HepG2 (cell line): ENCODE results near the gene ZNF865. TPM values are rescaled to one million over a fixed set of nuclear protein-coding genes. Genes with fewer than 3 reads are reported as not detected.

Experiments used
- BORCS8-MEF2B ChIP-seq: sonication (generic); formaldehyde crosslinking; IDR thresholded peaks from 2 replicates; pipeline ENCODE4 v1.8.0; 2022; ENCODE audit warnings: mild to moderate bottlenecking, missing genetic modification reagents
- FOXK2 ChIP-seq: fragments of 450-650 bp; IDR thresholded peaks from 2 replicates; pipeline ENCODE4 v1.6.1; 2016
- GATAD2A ChIP-seq: IDR thresholded peaks from 2 replicates; pipeline ENCODE4 v1.6.1; 2016
- GPN1 ChIP-seq: sonication (generic); formaldehyde crosslinking; IDR thresholded peaks from 2 replicates; pipeline ENCODE4 v1.5.1; 2020; ENCODE audit warnings: missing genetic modification reagents, borderline replicate concordance
- HNRNPK ChIP-seq: fragments of 200-400 bp; formaldehyde crosslinking; IDR thresholded peaks from 2 replicates; pipeline ENCODE4 v1.6.1; 2018; ENCODE audit warnings: low read length, low read depth, moderate library complexity, mild to moderate bottlenecking; ENCODE audit not compliant: poor library complexity, severe bottlenecking
- KDM3A ChIP-seq: IDR thresholded peaks from 2 replicates; pipeline ENCODE4 v1.6.1; 2018; ENCODE audit warnings: low read depth, missing compliant biosample characterization
- MAFG ChIP-seq: sonication (generic); formaldehyde crosslinking; IDR thresholded peaks from 2 replicates; pipeline ENCODE4 v1.5.1; 2020; ENCODE audit warnings: mild to moderate bottlenecking, missing genetic modification reagents
- NONO ChIP-seq, 2 experiments: fragments of 450-650 bp in 1 of 2; sonication (generic) in 1 of 2; formaldehyde crosslinking in 1 of 2; IDR thresholded peaks in 1 of 2; conservative IDR thresholded peaks in 1 of 2; 2 replicates each; pipeline versions ENCODE4 v1.6.1 to v1.8.0; 2017 to 2022; ENCODE audit warnings: mild to moderate bottlenecking in 1 of 2, missing genetic modification reagents in 1 of 2, moderate library complexity in 1 of 2
- POLR2A ChIP-seq, 2 experiments: IDR thresholded peaks; 2 replicates each; pipeline ENCODE4 v1.6.1; 2011; ENCODE audit warnings: low read depth in 2 of 2, low read length in 2 of 2, mild to moderate bottlenecking in 1 of 2, moderate library complexity in 1 of 2; ENCODE audit not compliant: insufficient read depth in 1 of 2
- SP1 ChIP-seq, 2 experiments: fragments of 450-650 bp in 1 of 2; sonication (generic) in 1 of 2; formaldehyde crosslinking in 1 of 2; IDR thresholded peaks; 2 replicates each; pipeline versions ENCODE4 v1.4.0 to v1.6.1; 2016 to 2020; ENCODE audit warnings: missing genetic modification reagents in 1 of 2
- TCF12 ChIP-seq, 2 experiments: fragments of 450-650 bp in 1 of 2; sonication (generic) in 1 of 2; formaldehyde crosslinking in 1 of 2; IDR thresholded peaks; 2 replicates each; pipeline versions ENCODE4 v1.6.1 to v1.8.0; 2017 to 2022; ENCODE audit warnings: antibody characterized with exemption in 1 of 2, mild to moderate bottlenecking in 1 of 2, missing genetic modification reagents in 1 of 2, moderate library complexity in 1 of 2
- ZNF17 ChIP-seq: sonication (generic); formaldehyde crosslinking; IDR thresholded peaks from 2 replicates; pipeline ENCODE4 v1.5.0; 2020; ENCODE audit warnings: mild to moderate bottlenecking, missing genetic modification reagents
- ZNF263 ChIP-seq: sonication (generic); formaldehyde crosslinking; IDR thresholded peaks from 2 replicates; pipeline ENCODE4 v1.4.0; 2020; ENCODE audit warnings: missing genetic modification reagents
- ZNF33A ChIP-seq: sonication (generic); formaldehyde crosslinking; IDR thresholded peaks from 2 replicates; pipeline ENCODE4 v1.5.1; 2020; ENCODE audit warnings: missing genetic modification reagents, mild to moderate bottlenecking, moderate library complexity, borderline replicate concordance
- ZNF792 ChIP-seq: IDR thresholded peaks from 2 replicates; pipeline ENCODE4 v1.6.1; 2016
- polyA plus RNA-seq, 8 experiments: library from polyadenylated mRNA; depleted of rRNA in 3 of 8; stranded (reverse) in 7 of 8; unstranded in 1 of 8; fragments of >200 nt; fragmentation: Illumina TruSeq in 4 of 8; extraction: Trizol in 4 of 8; gene quantifications; 2 replicates each; pipeline versions ENCODE4 v1.2.1 to v1.2.3, GENCODE V29; 2011 to 2016; ENCODE audit warnings: low read depth in 4 of 8, missing spikeins in 1 of 8, mixed read lengths in 1 of 8; ENCODE audit not compliant: insufficient read depth in 1 of 8
- total RNA-seq, 5 experiments: library from RNA; depleted of rRNA; stranded (reverse); fragments of >200 nt; fragmentation: Illumina TruSeq; extraction: Trizol; gene quantifications; 2 replicates each; pipeline ENCODE4 v1.2.3, GENCODE V29; 2016; ENCODE audit warnings: low read depth in 1 of 5
- TF ChIP-seq, protein P1 (sequence below): sonication (generic); formaldehyde crosslinking; IDR thresholded peaks from 2 replicates; pipeline ENCODE4 v1.4.0; 2020; ENCODE audit warnings: missing genetic modification reagents, borderline replicate concordance
- TF ChIP-seq, protein P2 (sequence below): sonication (generic); formaldehyde crosslinking; IDR thresholded peaks from 2 replicates; pipeline ENCODE4 v1.4.0; 2020; ENCODE audit warnings: mild to moderate bottlenecking, missing genetic modification reagents
- TF ChIP-seq, protein P3 (sequence below): IDR thresholded peaks from 2 replicates; pipeline ENCODE4 v1.6.1; 2016; ENCODE audit warnings: low read depth, borderline replicate concordance
- TF ChIP-seq, protein P4 (sequence below): sonication (generic); formaldehyde crosslinking; IDR thresholded peaks from 2 replicates; pipeline ENCODE4 v1.8.0; 2022; ENCODE audit warnings: missing genetic modification reagents, mild to moderate bottlenecking, inconsistent platforms, borderline replicate concordance

Gene ZNF865
- total and polyA plus RNA-seq, 2 of the 13 experiments (the other 11 are each of a cell fraction or from before 2014, with no cell fraction given), result 0.93 to 1.0 TPM

DNA sequence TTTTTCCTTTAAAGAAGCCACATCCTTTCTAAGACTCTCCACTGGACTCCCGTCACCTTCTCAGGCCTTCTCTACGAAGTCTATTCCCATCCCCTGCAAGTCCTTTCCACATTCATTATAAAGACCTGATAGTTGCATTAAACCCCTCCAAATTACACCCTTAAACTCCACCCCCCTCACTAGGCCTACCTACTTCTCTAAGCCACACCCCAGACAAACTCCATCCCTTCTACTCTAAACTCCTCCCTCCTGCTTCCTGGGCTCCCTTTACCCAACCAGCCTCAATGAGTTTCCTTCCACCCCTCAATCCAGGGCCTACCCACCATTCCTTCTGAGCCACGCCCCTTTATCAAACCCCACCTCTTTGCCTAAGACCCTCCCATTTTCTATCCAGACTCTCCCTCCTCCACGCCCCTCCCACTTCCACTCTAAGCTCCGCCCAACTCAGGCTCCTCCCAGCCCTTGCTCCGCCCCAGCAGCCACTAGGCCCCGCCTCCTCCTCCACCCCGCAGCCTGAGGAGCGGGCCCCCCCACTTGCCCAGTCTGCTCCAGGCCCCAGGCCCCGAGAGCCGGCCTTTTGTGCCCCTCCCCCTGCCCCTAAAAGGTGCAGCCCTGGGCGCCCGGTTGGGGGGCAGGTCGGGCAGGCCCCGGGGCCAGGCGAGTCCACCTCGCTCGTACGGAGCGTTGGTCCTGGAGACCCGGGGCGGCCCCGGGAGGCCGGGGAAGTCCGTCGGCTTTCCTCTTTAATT lies 6.6 kb upstream of the ZNF865 start (continued):
- TF ChIP-seq, protein P1, sequence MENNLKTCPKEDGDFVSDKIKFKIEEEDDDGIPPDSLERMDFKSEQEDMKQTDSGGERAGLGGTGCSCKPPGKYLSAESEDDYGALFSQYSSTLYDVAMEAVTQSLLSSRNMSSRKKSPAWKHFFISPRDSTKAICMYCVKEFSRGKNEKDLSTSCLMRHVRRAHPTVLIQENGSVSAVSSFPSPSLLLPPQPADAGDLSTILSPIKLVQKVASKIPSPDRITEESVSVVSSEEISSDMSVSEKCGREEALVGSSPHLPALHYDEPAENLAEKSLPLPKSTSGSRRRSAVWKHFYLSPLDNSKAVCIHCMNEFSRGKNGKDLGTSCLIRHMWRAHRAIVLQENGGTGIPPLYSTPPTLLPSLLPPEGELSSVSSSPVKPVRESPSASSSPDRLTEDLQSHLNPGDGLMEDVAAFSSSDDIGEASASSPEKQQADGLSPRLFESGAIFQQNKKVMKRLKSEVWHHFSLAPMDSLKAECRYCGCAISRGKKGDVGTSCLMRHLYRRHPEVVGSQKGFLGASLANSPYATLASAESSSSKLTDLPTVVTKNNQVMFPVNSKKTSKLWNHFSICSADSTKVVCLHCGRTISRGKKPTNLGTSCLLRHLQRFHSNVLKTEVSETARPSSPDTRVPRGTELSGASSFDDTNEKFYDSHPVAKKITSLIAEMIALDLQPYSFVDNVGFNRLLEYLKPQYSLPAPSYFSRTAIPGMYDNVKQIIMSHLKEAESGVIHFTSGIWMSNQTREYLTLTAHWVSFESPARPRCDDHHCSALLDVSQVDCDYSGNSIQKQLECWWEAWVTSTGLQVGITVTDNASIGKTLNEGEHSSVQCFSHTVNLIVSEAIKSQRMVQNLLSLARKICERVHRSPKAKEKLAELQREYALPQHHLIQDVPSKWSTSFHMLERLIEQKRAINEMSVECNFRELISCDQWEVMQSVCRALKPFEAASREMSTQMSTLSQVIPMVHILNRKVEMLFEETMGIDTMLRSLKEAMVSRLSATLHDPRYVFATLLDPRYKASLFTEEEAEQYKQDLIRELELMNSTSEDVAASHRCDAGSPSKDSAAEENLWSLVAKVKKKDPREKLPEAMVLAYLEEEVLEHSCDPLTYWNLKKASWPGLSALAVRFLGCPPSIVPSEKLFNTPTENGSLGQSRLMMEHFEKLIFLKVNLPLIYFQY (CRISPR knock-in tag), result peak; percentile 64
- TF ChIP-seq GPN1 (CRISPR knock-in tag) (0 out of 2 replicates have a peak, but pooled peaks have one; percentile 47), MAFG (CRISPR knock-in tag) (no peak), ZNF263 (CRISPR knock-in tag) (peak; percentile 65), ZNF17 (CRISPR knock-in tag) (no peak), HNRNPK (peak; percentile 90), SP1 (IDR thresholded peaks at IDR 0.05) (peak; percentile 55; the same call in 1 of the 2 replicates), SP1 (CRISPR knock-in tag; IDR thresholded peaks at IDR 0.05) (peak; percentile 83), ZNF33A (CRISPR knock-in tag) (no peak), FOXK2 (0 out of 2 replicates have a peak, but pooled peaks have one; percentile 33), KDM3A (CRISPR knock-in tag) (0 out of 2 replicates have a peak, but pooled peaks have one; percentile 32), ZNF792 (CRISPR knock-in tag) (peak; percentile 53), GATAD2A (CRISPR knock-in tag) (peak; percentile 28; the same call in 1 of the 2 replicates), POLR2A (IDR thresholded peaks at IDR 0.05; ENCODE audit: insufficient read depth in 1 of 2, low read depth in 2 of 2, low read length in 2 of 2) (peak in 1 of 2 experiments; percentile 18; a peak in 2 of 4 replicates), BORCS8-MEF2B (CRISPR knock-in tag) (peak; percentile 36; the same call in 1 of the 2 replicates), TCF12 (IDR thresholded peaks at IDR 0.05) (no peak), TCF12 (CRISPR knock-in tag; IDR thresholded peaks at IDR 0.05) (peak; percentile 51; the same call in 1 of the 2 replicates), NONO (IDR thresholded peaks at IDR 0.05) (no peak), NONO (CRISPR knock-in tag; conservative IDR thresholded peaks at IDR 0.05) (0 out of 2 replicates have a peak, but pooled peaks have one; percentile 10)
- TF ChIP-seq, protein P2, sequence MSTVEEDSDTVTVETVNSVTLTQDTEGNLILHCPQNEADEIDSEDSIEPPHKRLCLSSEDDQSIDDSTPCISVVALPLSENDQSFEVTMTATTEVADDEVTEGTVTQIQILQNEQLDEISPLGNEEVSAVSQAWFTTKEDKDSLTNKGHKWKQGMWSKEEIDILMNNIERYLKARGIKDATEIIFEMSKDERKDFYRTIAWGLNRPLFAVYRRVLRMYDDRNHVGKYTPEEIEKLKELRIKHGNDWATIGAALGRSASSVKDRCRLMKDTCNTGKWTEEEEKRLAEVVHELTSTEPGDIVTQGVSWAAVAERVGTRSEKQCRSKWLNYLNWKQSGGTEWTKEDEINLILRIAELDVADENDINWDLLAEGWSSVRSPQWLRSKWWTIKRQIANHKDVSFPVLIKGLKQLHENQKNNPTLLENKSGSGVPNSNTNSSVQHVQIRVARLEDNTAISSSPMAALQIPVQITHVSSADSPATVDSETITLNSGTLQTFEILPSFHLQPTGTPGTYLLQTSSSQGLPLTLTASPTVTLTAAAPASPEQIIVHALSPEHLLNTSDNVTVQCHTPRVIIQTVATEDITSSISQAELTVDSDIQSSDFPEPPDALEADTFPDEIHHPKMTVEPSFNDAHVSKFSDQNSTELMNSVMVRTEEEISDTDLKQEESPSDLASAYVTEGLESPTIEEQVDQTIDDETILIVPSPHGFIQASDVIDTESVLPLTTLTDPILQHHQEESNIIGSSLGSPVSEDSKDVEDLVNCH, result no peak
- TF ChIP-seq, protein P3, sequence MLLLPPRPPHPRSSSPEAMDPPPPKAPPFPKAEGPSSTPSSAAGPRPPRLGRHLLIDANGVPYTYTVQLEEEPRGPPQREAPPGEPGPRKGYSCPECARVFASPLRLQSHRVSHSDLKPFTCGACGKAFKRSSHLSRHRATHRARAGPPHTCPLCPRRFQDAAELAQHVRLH (CRISPR knock-in tag), result peak; percentile 56; the same call in 1 of the 2 replicates
- TF ChIP-seq, protein P4, sequence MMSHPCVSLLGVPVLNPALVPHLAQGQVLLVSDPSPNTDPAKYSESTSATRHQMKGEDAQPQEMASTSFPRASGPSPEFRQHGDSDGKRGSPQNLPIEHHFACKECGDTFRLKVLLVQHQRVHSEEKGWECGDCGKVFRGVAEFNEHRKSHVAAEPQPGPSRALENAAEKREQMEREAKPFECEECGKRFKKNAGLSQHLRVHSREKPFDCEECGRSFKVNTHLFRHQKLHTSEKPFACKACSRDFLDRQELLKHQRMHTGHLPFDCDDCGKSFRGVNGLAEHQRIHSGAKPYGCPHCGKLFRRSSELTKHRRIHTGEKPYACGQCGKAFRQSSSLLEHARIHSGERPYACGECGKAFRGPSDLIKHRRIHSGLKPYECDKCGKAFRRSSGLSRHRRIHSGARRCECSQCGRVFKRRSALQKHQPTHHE (CRISPR knock-in tag), result peak; percentile 57
